H1 (cell line): ENCODE measurements around the gene SPATS2. TPM values are rescaled to one million over a fixed set of nuclear protein-coding genes. Genes with fewer than 3 reads are reported as not detected.

Experiments used
- MAFK ChIP-seq: IDR thresholded peaks from 2 replicates; pipeline ENCODE4 v1.6.1; 2012; ENCODE audit warnings: low read depth, mild to moderate bottlenecking, improper control_type of control experiment, low read length
- polyA plus RNA-seq, 7 experiments: library from polyadenylated mRNA; depleted of rRNA in 3 of 7; stranded (reverse) in 5 of 7; unstranded in 2 of 7; fragments of >200 nt in 5 of 7; fragments of 200-250 nt in 2 of 7; gene quantifications; 1 replicate in 5 of 7; 2 replicates in 1 of 7; 4 replicates in 1 of 7; pipeline versions ENCODE4 v1.2.1 to v1.2.3, GENCODE V29; 2011 to 2013; ENCODE audit warnings: missing spikeins in 2 of 7, mixed read lengths in 2 of 7
- total RNA-seq: library from RNA; stranded (reverse); fragmentation: NEBNext Ultra II Directional; extraction: Animal tissue kit (Norgen Biotek cat#: 25700); gene quantifications from 2 replicates; pipeline ENCODE4 v1.2.1, GENCODE V29; 2021

The SPATS2 gene
- total and polyA plus RNA-seq, 2 of the 8 experiments (the other 6 are each of a cell fraction or from before 2014, with no cell fraction given): 19.2 to 24.5 TPM

GRCh38 chr12:49340095-49340870 is 27.0 kb upstream of the SPATS2 start (continued):
- TF ChIP-seq MAFK: no peak
